Esophagus squamous epithelium (tissue), 4 donors: Measurements from ENCODE around the gene FGD4.

ENCODE experiments used
- CTCF ChIP-seq, 6 experiments: fragments of 450-650 bp in 4 of 6; fragments of 200-600 bp in 2 of 6; sonication (generic) in 2 of 6; IDR thresholded peaks; one replicate each; pipeline ENCODE4 v1.5.1; 2016 to 2019; ENCODE audit warnings: antibody characterized with exemption in 6 of 6, mild to moderate bottlenecking in 4 of 6, moderate library complexity in 4 of 6
- POLR2A ChIP-seq, 4 donors: fragments of 450-650 bp; IDR thresholded peaks; one replicate each; pipeline ENCODE4 v1.6.1; 2017; ENCODE audit warnings: antibody characterized with exemption in 4 of 4, mild to moderate bottlenecking in 4 of 4, moderate library complexity in 3 of 4

- TF ChIP-seq CTCF (IDR thresholded peaks at IDR 0.05), result no peak
- TF ChIP-seq POLR2A (IDR thresholded peaks at IDR 0.05), result no peak
Measured at GRCh38 chr12:32466187-32466586, 66.8 kb downstream of the FGD4 start.
